H1 (cell line): ENCODE measurements around the gene P2RX5. TPM values are rescaled to one million over a fixed set of nuclear protein-coding genes. Genes with fewer than 3 reads are reported as not detected.

Experiments
- CHD7 ChIP-seq: fragments of 300-600 bp; sonication (generic); IDR thresholded peaks from 2 replicates; pipeline ENCODE4 v1.7.1; 2012; ENCODE audit warnings: low read length, moderate library complexity, mild to moderate bottlenecking, inconsistent platforms; ENCODE audit not compliant: insufficient replicate concordance
- SUZ12 ChIP-seq: fragments of 200-600 bp; sonication (generic); IDR thresholded peaks from 2 replicates; pipeline ENCODE4 v1.6.1; 2012; ENCODE audit warnings: mild to moderate bottlenecking, inconsistent platforms, low read length, moderate library complexity, mixed read lengths
- polyA plus RNA-seq, 7 experiments: library from polyadenylated mRNA; depleted of rRNA in 3 of 7; stranded (reverse) in 5 of 7; unstranded in 2 of 7; fragments of >200 nt in 5 of 7; fragments of 200-250 nt in 2 of 7; gene quantifications; 1 replicate in 5 of 7; 2 replicates in 1 of 7; 4 replicates in 1 of 7; pipeline versions ENCODE4 v1.2.1 to v1.2.3, GENCODE V29; 2011 to 2013; ENCODE audit warnings: missing spikeins in 2 of 7, mixed read lengths in 2 of 7
- total RNA-seq: library from RNA; stranded (reverse); fragmentation: NEBNext Ultra II Directional; extraction: Animal tissue kit (Norgen Biotek cat#: 25700); gene quantifications from 2 replicates; pipeline ENCODE4 v1.2.1, GENCODE V29; 2021

Gene P2RX5
- total and polyA plus RNA-seq, 2 of the 8 experiments (the other 6 are each of a cell fraction or from before 2014, with no cell fraction given): 12.0 to 15.6 TPM

DNA sequence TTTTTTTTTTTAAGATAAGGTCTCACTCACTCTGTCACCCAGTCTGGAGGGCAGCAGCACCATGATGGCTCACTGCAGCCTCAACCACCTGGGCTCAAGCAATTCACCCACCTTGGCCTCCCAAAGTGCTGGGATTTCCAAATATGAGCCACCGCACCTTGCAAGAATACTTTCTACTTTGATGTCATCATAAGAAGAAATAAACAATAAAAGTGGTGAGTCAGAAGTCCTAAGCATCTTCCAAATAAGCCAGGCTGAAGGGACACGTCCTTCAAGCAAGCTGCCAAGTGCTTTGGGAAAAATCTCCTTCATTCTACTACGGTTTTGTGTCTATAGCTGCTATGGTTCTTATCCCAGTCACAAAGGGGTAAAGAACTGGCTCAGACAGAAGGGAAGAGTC is 48.1 kb upstream of the P2RX5 start (continued):
- TF ChIP-seq CHD7 (no peak), SUZ12 (no peak)
